Upper lobe of right lung (tissue), 1 donor: ENCODE results near the gene SBSN. TPM values are rescaled to one million over a fixed set of nuclear protein-coding genes. Genes with fewer than 3 reads are reported as not detected.

Experiments
- ATAC-seq: fragments of 200-7000 bp; cut with Tn5 transposase; one replicate; pipeline ENCODE4 v1.9.1; 2020; ENCODE audit warnings: mild to moderate bottlenecking, moderate library complexity
- DNase-seq: peaks from one replicate; pipeline ENCODE4 v3.0.0-alpha.2; 2020
- H3K27ac ChIP-seq: fragments of 200-600 bp; one replicate; pipeline ENCODE4 v1.8.0; 2022
- H3K27me3 ChIP-seq: fragments of 200-600 bp; one replicate; pipeline ENCODE4 v1.8.0; 2022; ENCODE audit warnings: mild to moderate bottlenecking
- H3K36me3 ChIP-seq: fragments of 200-600 bp; one replicate; pipeline ENCODE4 v1.8.0; 2022
- H3K4me1 ChIP-seq: fragments of 200-600 bp; one replicate; pipeline ENCODE4 v1.8.0; 2022
- H3K4me3 ChIP-seq: fragments of 200-600 bp; one replicate; pipeline ENCODE4 v1.8.0; 2022; ENCODE audit warnings: mild to moderate bottlenecking
- H3K9me3 ChIP-seq: fragments of 200-600 bp; one replicate; pipeline ENCODE4 v1.8.0; 2022
- CTCF ChIP-seq: fragments of 200-600 bp; IDR thresholded peaks from one replicate; pipeline ENCODE4 v1.8.0; 2022; ENCODE audit warnings: antibody characterized with exemption
- intact Hi-C: fragments of 100-400 bp; cut with DNase I; formaldehyde crosslinking; loops from one replicate; pipeline ENCODE4 v1.11.0; 2022
- long read RNA-seq: library from polyadenylated mRNA; unstranded; transcript quantifications from one replicate; pipeline ENCODE4 v2.0.0, GENCODE V29; 2021
- total RNA-seq: library from RNA; stranded (reverse); fragmentation: NEBNext Ultra II Directional; extraction: Animal tissue kit (Norgen Biotek cat#: 25700); gene quantifications from one replicate; pipeline ENCODE4 v1.2.1, GENCODE V29; 2021
- donor health status: DM: no; HTN: yes; CAD: no; lungs with severe emphysema.

Gene SBSN
- not detected for total RNA-seq
- long read RNA-seq = 0 reads

DNA sequence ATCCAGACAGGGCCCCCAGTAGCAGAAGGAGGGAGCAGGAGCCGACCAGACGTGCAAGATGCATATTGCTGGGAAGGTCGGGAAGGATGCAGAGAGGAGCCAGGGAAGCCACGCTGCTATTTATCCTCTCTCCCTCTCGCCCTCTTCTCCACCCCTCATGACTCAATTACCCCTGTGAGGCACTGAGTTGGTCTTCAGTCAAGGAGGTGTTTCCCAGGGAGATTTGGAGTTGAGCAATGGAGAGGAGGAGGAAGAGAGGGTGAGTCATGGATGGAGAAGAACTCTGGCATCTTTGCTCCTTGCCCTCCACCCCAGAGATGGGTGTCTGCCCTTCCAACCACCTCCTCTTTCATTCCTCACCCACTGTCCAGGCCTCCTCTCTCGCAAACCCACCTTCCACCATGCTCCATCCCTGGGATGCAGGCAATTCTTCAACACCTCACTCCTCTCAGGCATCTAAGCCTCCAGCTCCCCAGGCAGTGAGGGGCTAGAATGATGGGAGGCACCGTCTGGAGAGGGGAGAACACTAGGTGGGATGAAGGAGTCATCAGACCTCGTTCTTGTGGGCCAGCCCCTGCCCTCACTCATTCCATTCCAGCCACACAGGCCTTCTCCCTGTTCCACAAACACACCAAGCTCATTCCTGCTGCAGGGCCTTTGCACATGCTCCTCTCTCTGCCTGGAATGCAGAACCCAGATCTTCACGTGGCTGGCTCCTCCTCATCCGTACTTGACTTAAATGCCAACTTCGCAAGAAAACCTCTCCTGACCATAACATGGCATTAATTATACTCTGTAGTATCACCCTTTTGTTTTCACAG, at the start of gene SBSN:
Gene SBSN (minus strand): TSS at position 94 of the 821 bp plus-strand sequence. CDS start 30 bp downstream, at position 64.
- Histone ChIP-seq H3K4me1 (peaks cover under 1% of the 10 kb centered on the region), H3K36me3 (no peaks in the 10 kb centered on the region), H3K4me3 (no peak within 1 kb of the TSS), H3K27ac (no peak within 1 kb of the TSS), H3K9me3 (no peaks in the 10 kb centered on the region), H3K27me3 (peaks cover 61% of the 10 kb centered on the region)
- ATAC-seq = no peak
- intact Hi-C loops = no loop called here
- no peak for DNase-seq
- no peak for TF ChIP-seq CTCF

- Histone ChIP-seq H3K4me1 (no peaks in the 10 kb centered on the region), H3K36me3 (no peaks in the 10 kb centered on the region), H3K9me3 (peaks cover 12% of the 10 kb centered on the region), H3K27me3 (no peaks in the 10 kb centered on the region), H3K27ac (no peak overlapping the region), H3K4me3 (no peak overlapping the region)
- no peak for ATAC-seq
- TF ChIP-seq CTCF = no peak
- DNase-seq = no peak
- intact Hi-C loops = no loop called here
Observed at GRCh38 chr19:35571406-35571965, 43.4 kb upstream of the SBSN start.

DNA sequence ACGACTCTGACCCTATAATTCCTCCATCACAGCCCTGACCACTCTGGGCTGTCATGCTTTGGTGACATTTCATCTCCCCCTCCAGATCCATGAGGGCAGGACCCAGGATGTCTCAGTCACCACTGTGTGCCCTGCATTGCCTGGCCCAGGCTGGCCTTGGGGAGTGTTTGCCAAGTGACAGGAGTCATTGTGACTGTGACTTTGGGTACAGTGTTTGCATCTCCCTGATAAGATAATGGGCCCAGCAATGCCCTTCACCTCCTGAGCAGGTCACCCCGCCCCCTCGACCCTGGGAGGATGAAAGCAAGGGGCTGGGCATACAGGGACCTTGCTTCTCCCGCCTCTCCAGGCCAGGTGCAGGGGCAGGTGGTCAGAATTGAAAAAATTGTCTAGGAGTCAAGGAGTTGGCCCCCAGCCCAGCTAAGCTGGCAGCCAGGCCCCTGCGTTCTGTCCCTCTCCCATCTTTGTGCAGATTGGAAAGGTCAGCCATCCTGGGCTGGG, 41.2 kb upstream of the SBSN start:
- Histone ChIP-seq H3K4me1 (no peaks in the 10 kb centered on the region), H3K4me3 (no peak overlapping the region), H3K9me3 (no peaks in the 10 kb centered on the region), H3K27me3 (no peaks in the 10 kb centered on the region), H3K36me3 (no peaks in the 10 kb centered on the region), H3K27ac (no peak overlapping the region)
- TF ChIP-seq CTCF = no peak
- intact Hi-C loops = no loop called here
- DNase-seq (no peak), ATAC-seq (no peak)

- ATAC-seq (no peak), DNase-seq (no peak)
- Histone ChIP-seq H3K9me3 (no peaks in the 10 kb centered on the region), H3K27ac (no peak overlapping the region), H3K36me3 (no peaks in the 10 kb centered on the region), H3K27me3 (peaks cover 5% of the 10 kb centered on the region), H3K4me3 (no peak overlapping the region), H3K4me1 (no peaks in the 10 kb centered on the region)
- TF ChIP-seq CTCF = no peak
- intact Hi-C loops = no loop called here
Observed at GRCh38 chr19:35566738-35567137, 38.6 kb upstream of the SBSN start.

DNA sequence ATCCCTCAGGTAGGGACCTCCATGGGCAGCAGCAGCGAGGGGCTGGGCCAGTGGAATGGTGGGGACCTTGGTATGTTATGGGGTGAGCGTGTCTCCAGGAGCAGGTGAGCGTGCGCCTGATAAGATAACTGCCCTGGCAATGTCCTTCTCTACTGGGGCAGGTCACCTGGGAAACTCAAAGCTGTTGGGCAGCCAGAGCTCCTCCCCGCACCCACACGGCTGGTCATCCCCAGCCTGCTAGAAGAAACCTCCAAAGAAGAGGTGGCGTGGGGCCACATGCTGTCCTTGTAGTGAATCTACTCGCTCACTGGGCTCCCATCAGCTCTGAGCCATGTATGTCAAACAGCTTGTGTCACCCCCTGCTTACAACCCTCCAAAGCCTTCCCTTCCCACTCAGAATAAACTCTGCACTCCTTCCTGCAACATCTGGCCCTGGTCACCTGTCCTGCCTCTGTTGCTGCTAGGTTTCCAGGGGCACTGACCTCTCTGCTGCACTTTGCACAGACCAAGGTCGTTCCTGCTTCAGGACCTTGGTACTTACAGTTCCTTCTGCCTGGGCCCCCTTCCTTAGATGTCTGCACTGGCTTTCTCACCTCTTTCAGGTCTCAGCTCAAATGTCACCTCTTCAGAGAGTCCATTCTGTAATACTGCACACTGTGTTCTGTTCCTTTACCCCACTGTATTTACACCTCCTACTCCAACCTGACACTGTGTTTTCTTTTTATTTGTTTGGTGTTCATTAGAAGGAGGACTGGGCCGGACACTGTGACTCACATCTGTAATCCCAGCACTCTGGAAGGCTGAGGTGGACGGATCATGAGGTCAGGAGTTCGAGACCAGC, 37.1 kb upstream of the SBSN start:
- Histone ChIP-seq H3K36me3 (no peaks in the 10 kb centered on the region), H3K4me1 (no peaks in the 10 kb centered on the region), H3K27ac (no peak overlapping the region), H3K9me3 (no peaks in the 10 kb centered on the region), H3K4me3 (no peak overlapping the region), H3K27me3 (peaks cover 5% of the 10 kb centered on the region)
- intact Hi-C loops = no loop called here
- no peak for TF ChIP-seq CTCF
- DNase-seq = no peak
- no peak for ATAC-seq
